ENCODE data around the gene SCAMP5. TPM values are rescaled to one million over a fixed set of nuclear protein-coding genes. Genes with fewer than 3 reads are reported as not detected.

Gene SCAMP5
- total and polyA plus RNA-seq, 2 of the 13 experiments (the other 11 are each of a cell fraction or from before 2014, with no cell fraction given), result 34.3 to 49.0 TPM

DNA sequence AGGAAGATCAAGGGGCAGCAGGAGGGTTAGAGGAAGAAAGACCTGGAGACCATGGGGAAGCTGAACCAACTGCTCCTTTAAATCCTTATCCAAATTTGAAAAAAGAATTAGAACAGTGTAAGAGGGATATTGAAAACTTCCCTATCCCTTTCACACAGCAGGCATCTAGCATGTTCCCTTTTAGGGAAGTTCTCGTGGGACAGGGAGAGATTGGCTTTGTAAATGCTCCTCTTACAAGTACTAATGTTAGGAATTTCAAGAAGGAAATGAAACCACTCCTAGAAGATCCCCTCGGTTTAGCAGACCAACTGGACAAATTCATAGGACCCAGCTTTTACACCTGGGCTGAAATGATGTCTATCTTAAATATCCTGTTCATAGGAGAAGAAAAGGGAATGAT, 69.5 kb downstream of the SCAMP5 start:
- CTCF ChIA-PET (ENCODE audit: low intra/inter-chr PET ratio, low total read pairs), result no interaction called here
- no peak for TF ChIP-seq HOMEZ (CRISPR knock-in tag; IDR thresholded peaks at IDR 0.05; ENCODE audit: low read depth)
- no peak for TF ChIP-seq E2F2 (CRISPR knock-in tag; IDR thresholded peaks at IDR 0.05; ENCODE audit: borderline replicate concordance)
- TF ChIP-seq TBL1XR1 (IDR thresholded peaks at IDR 0.05; ENCODE audit: borderline replicate concordance, low read length, partially characterized antibody), result no peak
- no peak for TF ChIP-seq ZNF567 (CRISPR knock-in tag; IDR thresholded peaks at IDR 0.05; ENCODE audit: borderline replicate concordance)
- no peak for TF ChIP-seq ZNF740 (CRISPR knock-in tag; IDR thresholded peaks at IDR 0.05)
- no peak for TF ChIP-seq IRF2 (CRISPR knock-in tag; IDR thresholded peaks at IDR 0.05)
- TF ChIP-seq, protein P1, sequence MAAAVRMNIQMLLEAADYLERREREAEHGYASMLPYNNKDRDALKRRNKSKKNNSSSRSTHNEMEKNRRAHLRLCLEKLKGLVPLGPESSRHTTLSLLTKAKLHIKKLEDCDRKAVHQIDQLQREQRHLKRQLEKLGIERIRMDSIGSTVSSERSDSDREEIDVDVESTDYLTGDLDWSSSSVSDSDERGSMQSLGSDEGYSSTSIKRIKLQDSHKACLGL (CRISPR knock-in tag; IDR thresholded peaks at IDR 0.05), result no peak
- TF ChIP-seq, protein P2, sequence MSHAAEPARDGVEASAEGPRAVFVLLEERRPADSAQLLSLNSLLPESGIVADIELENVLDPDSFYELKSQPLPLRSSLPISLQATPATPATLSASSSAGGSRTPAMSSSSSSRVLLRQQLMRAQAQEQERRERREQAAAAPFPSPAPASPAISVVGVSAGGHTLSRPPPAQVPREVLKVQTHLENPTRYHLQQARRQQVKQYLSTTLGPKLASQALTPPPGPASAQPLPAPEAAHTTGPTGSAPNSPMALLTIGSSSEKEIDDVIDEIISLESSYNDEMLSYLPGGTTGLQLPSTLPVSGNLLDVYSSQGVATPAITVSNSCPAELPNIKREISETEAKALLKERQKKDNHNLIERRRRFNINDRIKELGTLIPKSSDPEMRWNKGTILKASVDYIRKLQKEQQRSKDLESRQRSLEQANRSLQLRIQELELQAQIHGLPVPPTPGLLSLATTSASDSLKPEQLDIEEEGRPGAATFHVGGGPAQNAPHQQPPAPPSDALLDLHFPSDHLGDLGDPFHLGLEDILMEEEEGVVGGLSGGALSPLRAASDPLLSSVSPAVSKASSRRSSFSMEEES (CRISPR knock-in tag; IDR thresholded peaks at IDR 0.05), result no peak
- H3K4me1 ChIP-seq (ENCODE audit: insufficient read depth, low read length), result peaks cover 85% of the 10 kb centered on the region

More for the DNA sequence above, 69.5 kb downstream of the SCAMP5 start:
- POLR2A ChIA-PET, result interaction anchor here (1.5 to 2.2 kb wide), 2 partner anchors 21 to 134 kb away, joined by 4 to 14 read pairs; no protein-coding TSS in a partner anchor
- 31% methylated on average over 2 of the region's 2 CpGs for WGBS (ENCODE audit: low lambda C conversion rate)
- H3K27me3 ChIP-seq (ENCODE audit: control insufficient read depth in 1 of 2, insufficient read depth in 2 of 2, low read length in 2 of 2), result no peaks in the 10 kb centered on the region
- no peak for ATAC-seq
- H3K9me3 ChIP-seq (ENCODE audit: low read length), result no peaks in the 10 kb centered on the region
- no peak for DNase-seq (ENCODE audit: low spot score)
- in situ Hi-C loops (cut with HindIII; ENCODE audit: extremely low pct_ligation_motif_present, low pct_unique_long_range_greater_than_20kb) (no loop called here), intact Hi-C loops (cut with micrococcal nuclease; ENCODE audit: unreplicated experiment) (no loop called here)
- no peak for FAIRE-seq
- H3K4me2 ChIP-seq (ENCODE audit: low read depth, low read length), result peak overlapping the region; percentile 78
- H3K79me2 ChIP-seq (ENCODE audit: insufficient read depth, low read length), result no peaks in the 10 kb centered on the region
- H3K9ac ChIP-seq (ENCODE audit: insufficient read depth, low read depth, low read length), result no peak overlapping the region
- no TSS peak for BruUV-seq (replicated peaks)
- H3K36me3 ChIP-seq (replicated peaks in 1 of 2; ENCODE audit: control insufficient read depth in 1 of 2, insufficient read depth in 2 of 2, low read length in 2 of 2), result no peaks in the 10 kb centered on the region
- H3K4me3 ChIP-seq (replicated peaks in 1 of 3; ENCODE audit: insufficient read depth in 1 of 3, low read depth in 2 of 3, low read length in 3 of 3), result peak overlapping the region in 1 of 3 experiments; percentile 54; a peak in 1 of 6 replicates
- H4K20me1 ChIP-seq (ENCODE audit: insufficient read depth, low read length), result no peaks in the 10 kb centered on the region
- no peak overlapping the region for H2AFZ ChIP-seq (ENCODE audit: low read length)
- peak overlapping the region; percentile 54 for H3K27ac ChIP-seq (ENCODE audit: extremely low read length, insufficient read depth, low read length)

Measured in HepG2 (cell line).